ENCODE data around the gene CNOT1. TPM values are rescaled to one million over a fixed set of nuclear protein-coding genes. Genes with fewer than 3 reads are reported as not detected.

CNOT1 gene
- total RNA-seq, 1 experiment from 2014 or later: 230 TPM

DNA sequence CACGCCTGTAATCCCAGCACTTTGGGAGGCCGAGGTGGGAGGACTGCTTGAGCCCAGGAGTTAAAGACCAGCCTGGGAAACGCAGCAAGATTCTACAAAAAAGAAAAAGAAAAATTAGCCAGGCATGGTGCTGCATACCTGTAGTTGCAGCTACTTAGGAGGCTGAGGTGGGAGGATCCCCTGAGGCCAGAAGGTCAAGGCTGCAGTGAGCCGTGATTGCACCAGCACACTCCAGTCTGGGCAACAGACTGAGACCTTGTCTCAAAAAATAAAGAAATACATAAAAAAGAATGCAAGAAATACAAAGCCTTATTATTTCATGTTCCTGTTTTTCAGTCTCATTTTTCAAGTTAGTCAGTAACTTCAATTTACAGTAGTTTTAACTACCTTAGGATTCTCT is 5.9 kb upstream of the CNOT1 start:
- H3K27ac ChIP-seq (ENCODE audit: low read depth, low read length): no peak overlapping the region
- H3K4me3 ChIP-seq (replicated peaks in 1 of 2; ENCODE audit: low read depth in 1 of 2, low read length in 2 of 2): no peak overlapping the region
- H3K79me2 ChIP-seq (ENCODE audit: insufficient read depth, low read length): no peaks in the 10 kb centered on the region
- H3K36me3 ChIP-seq (ENCODE audit: control insufficient read depth in 1 of 2, insufficient read depth in 2 of 2, low read length in 2 of 2): no peaks in the 10 kb centered on the region
- BruUV-seq (replicated peaks): no TSS peak
- H4K20me1 ChIP-seq (ENCODE audit: insufficient read depth): no peaks in the 10 kb centered on the region
- DNase-seq (ENCODE audit: low read depth, low spot score) (no peak), ATAC-seq (no peak)
- no peak overlapping the region for H3K9ac ChIP-seq (ENCODE audit: low read length)
- H3K4me1 ChIP-seq (ENCODE audit: control insufficient read depth in 1 of 2, insufficient read depth in 2 of 2, low read length in 2 of 2): peaks cover 11 to 17% of the 10 kb centered on the region in 2 experiments; a peak in 3 of 4 replicates
- POLR2A ChIA-PET: no interaction called here
- H3K27me3 ChIP-seq (ENCODE audit: insufficient read depth, low read length): no peaks in the 10 kb centered on the region
- no peak overlapping the region for H2AFZ ChIP-seq (ENCODE audit: low read depth, low read length, poor library complexity, severe bottlenecking)
- intact Hi-C loops (cut with micrococcal nuclease): loop anchor here (10.0 kb wide), 1 partner anchor 301 kb away; no protein-coding TSS in a partner anchor
- CTCF ChIA-PET: interaction anchor here (1.0 kb wide), 1 partner anchor 123 kb away, joined by 3 read pairs; no protein-coding TSS in a partner anchor
- no peak for TF ChIP-seq TCF7L2 (IDR thresholded peaks at IDR 0.05; ENCODE audit: borderline replicate concordance, extremely low read depth, insufficient read depth, insufficient read length)
- TF ChIP-seq CBX3 (IDR thresholded peaks at IDR 0.05; ENCODE audit: low read depth): no peak
- TF ChIP-seq, protein P1, sequence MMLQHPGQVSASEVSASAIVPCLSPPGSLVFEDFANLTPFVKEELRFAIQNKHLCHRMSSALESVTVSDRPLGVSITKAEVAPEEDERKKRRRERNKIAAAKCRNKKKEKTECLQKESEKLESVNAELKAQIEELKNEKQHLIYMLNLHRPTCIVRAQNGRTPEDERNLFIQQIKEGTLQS (IDR thresholded peaks at IDR 0.05): no peak
- TF ChIP-seq YY1 (IDR thresholded peaks at IDR 0.05; ENCODE audit: extremely low read depth, insufficient replicate concordance, low read depth, low read length): no peak
- TF ChIP-seq SRF (IDR thresholded peaks at IDR 0.05; ENCODE audit: low read depth): no peak
- TF ChIP-seq JUND (IDR thresholded peaks at IDR 0.05): no peak
- TF ChIP-seq POLR2A (IDR thresholded peaks at IDR 0.05; ENCODE audit: borderline replicate concordance, extremely low read depth, insufficient read depth, insufficient read length): no peak
- no peak for TF ChIP-seq RAD21 (IDR thresholded peaks at IDR 0.05; ENCODE audit: low read depth)
- TF ChIP-seq, protein P2, sequence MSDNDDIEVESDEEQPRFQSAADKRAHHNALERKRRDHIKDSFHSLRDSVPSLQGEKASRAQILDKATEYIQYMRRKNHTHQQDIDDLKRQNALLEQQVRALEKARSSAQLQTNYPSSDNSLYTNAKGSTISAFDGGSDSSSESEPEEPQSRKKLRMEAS (IDR thresholded peaks at IDR 0.05): no peak
- no peak for TF ChIP-seq SIN3A (IDR thresholded peaks at IDR 0.05; ENCODE audit: low read depth)
- no peak for TF ChIP-seq FOSL1 (IDR thresholded peaks at IDR 0.05; ENCODE audit: low read depth)
- TF ChIP-seq, protein P3, sequence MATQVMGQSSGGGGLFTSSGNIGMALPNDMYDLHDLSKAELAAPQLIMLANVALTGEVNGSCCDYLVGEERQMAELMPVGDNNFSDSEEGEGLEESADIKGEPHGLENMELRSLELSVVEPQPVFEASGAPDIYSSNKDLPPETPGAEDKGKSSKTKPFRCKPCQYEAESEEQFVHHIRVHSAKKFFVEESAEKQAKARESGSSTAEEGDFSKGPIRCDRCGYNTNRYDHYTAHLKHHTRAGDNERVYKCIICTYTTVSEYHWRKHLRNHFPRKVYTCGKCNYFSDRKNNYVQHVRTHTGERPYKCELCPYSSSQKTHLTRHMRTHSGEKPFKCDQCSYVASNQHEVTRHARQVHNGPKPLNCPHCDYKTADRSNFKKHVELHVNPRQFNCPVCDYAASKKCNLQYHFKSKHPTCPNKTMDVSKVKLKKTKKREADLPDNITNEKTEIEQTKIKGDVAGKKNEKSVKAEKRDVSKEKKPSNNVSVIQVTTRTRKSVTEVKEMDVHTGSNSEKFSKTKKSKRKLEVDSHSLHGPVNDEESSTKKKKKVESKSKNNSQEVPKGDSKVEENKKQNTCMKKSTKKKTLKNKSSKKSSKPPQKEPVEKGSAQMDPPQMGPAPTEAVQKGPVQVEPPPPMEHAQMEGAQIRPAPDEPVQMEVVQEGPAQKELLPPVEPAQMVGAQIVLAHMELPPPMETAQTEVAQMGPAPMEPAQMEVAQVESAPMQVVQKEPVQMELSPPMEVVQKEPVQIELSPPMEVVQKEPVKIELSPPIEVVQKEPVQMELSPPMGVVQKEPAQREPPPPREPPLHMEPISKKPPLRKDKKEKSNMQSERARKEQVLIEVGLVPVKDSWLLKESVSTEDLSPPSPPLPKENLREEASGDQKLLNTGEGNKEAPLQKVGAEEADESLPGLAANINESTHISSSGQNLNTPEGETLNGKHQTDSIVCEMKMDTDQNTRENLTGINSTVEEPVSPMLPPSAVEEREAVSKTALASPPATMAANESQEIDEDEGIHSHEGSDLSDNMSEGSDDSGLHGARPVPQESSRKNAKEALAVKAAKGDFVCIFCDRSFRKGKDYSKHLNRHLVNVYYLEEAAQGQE (IDR thresholded peaks at IDR 0.05; ENCODE audit: low read depth): no peak
- TF ChIP-seq SP1 (IDR thresholded peaks at IDR 0.05; ENCODE audit: low read depth): no peak
- no peak for TF ChIP-seq EGR1 (IDR thresholded peaks at IDR 0.05; ENCODE audit: low read depth)
- TF ChIP-seq POLR2AphosphoS5 (IDR thresholded peaks at IDR 0.05; ENCODE audit: low read depth, low read length): no peak
- no peak for TF ChIP-seq ZNF274 (IDR thresholded peaks at IDR 0.05; ENCODE audit: low read depth, low read length)
- TF ChIP-seq EZH2 (IDR thresholded peaks at IDR 0.05): no peak
- no peaks in the 10 kb centered on the region for H3K9me3 ChIP-seq (ENCODE audit: control insufficient read depth in 1 of 2, insufficient read depth in 1 of 2, low read depth in 1 of 2, low read length in 2 of 2)
- no peaks in the 10 kb centered on the region for H3K9me2 ChIP-seq (ENCODE audit: insufficient read depth)
- RAD21 ChIA-PET (ENCODE audit: low non-redundant PET in 1 of 2, low total read pairs in 2 of 2, uncharacterized antibody in 2 of 2, unreplicated experiment in 2 of 2): no interaction called here
- no peak overlapping the region for H3K4me2 ChIP-seq (ENCODE audit: low read length)

Data from HCT116 (cell line).